PFSK-1 (cell line): ENCODE results near the gene TYRP1.
A peak's percentile ranks its signal among the peaks of the same experiment; 100 is the strongest.

Source experiments
- FOXP2 ChIP-seq: optimal IDR thresholded peaks from 2 replicates; pipeline ENCODE3; 2011; ENCODE audit warnings: borderline replicate concordance, control low read depth, inconsistent platforms; ENCODE audit not compliant: insufficient read depth; ENCODE audit errors: extremely low read length, extremely low read depth
- POLR2AphosphoS5 ChIP-seq: IDR thresholded peaks from 2 replicates; pipeline ENCODE4 v1.6.1; 2012; ENCODE audit warnings: low read depth, mild to moderate bottlenecking, control low read depth, low read length, moderate library complexity
- REST ChIP-seq, 2 experiments: IDR thresholded peaks; 2 replicates each; pipeline versions ENCODE4 v1.6.1 to v1.8.0; 2011 to 2012; ENCODE audit warnings: low read depth in 2 of 2, low read length in 2 of 2, control low read depth in 1 of 2, inconsistent platforms in 1 of 2, mild to moderate bottlenecking in 1 of 2, moderate library complexity in 1 of 2; ENCODE audit not compliant: insufficient read depth in 1 of 2
- SIN3A ChIP-seq: IDR thresholded peaks from 2 replicates; pipeline ENCODE4 v1.6.1; 2012; ENCODE audit warnings: mild to moderate bottlenecking, low read length, moderate library complexity, borderline replicate concordance; ENCODE audit not compliant: insufficient read depth
- TAF1 ChIP-seq: IDR thresholded peaks from 2 replicates; pipeline ENCODE4 v1.6.1; 2012; ENCODE audit warnings: low read length, control low read depth, borderline replicate concordance; ENCODE audit not compliant: insufficient read depth

The TYRP1 gene

GRCh38 chr9:12717907-12718306 lies 24.7 kb downstream of the TYRP1 start:
- TF ChIP-seq REST (IDR thresholded peaks at IDR 0.05; ENCODE audit: insufficient read depth in 1 of 2, low read depth in 2 of 2, low read length in 2 of 2) (no peak), FOXP2 (no peak), SIN3A (no peak), POLR2AphosphoS5 (no peak)

- peak; percentile 35 for TF ChIP-seq FOXP2
- no peak for TF ChIP-seq SIN3A
- no peak for TF ChIP-seq POLR2AphosphoS5
Observed at GRCh38 chr9:12718482-12719026, 25.4 kb downstream of the TYRP1 start.

DNA sequence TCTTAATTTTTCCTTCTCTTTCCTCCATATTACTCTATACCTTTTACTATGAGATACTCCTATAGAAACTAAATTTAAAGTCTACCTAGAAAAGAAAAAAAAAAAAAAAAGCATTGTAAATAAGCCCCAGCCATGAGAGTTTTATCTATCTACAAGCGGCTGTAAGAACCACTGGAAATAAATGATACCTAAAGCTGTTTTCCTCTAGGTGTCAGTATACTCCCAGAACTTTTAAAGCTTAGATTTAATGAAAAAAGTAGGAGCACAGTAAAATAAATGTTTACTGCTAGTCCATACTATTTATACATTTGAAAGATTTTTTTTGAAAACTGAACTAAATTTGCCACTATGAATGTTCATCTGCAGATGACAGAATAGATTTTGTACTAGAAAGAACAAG lies 26.2 kb downstream of the TYRP1 start:
- TF ChIP-seq SIN3A (no peak), REST (IDR thresholded peaks at IDR 0.05; ENCODE audit: insufficient read depth in 1 of 2, low read depth in 2 of 2, low read length in 2 of 2) (no peak), TAF1 (no peak), FOXP2 (no peak), POLR2AphosphoS5 (no peak)

GRCh38 chr9:12720551-12720950 lies 27.4 kb downstream of the TYRP1 start:
- TF ChIP-seq REST (IDR thresholded peaks at IDR 0.05; ENCODE audit: insufficient read depth in 1 of 2, low read depth in 2 of 2, low read length in 2 of 2) (no peak), TAF1 (no peak), SIN3A (no peak), FOXP2 (no peak), POLR2AphosphoS5 (no peak)

- no peak for TF ChIP-seq FOXP2
- no peak for TF ChIP-seq SIN3A
- TF ChIP-seq POLR2AphosphoS5, result no peak
- no peak for TF ChIP-seq REST (IDR thresholded peaks at IDR 0.05; ENCODE audit: insufficient read depth in 1 of 2, low read depth in 2 of 2, low read length in 2 of 2)
- no peak for TF ChIP-seq TAF1
Observed at GRCh38 chr9:12722131-12722530, 28.9 kb downstream of the TYRP1 start.
